WERI-Rb-1 (cell line): ENCODE data around the gene TTC28.

Source experiments
- DNase-seq: peaks from one replicate; pipeline ENCODE4 v3.0.0-alpha.2; 2020
- H3K27ac ChIP-seq: fragments of 250-450 bp; sonication (Bioruptor Pico); 2 replicates; pipeline ENCODE4 v1.5.1; 2020; ENCODE audit warnings: mild to moderate bottlenecking, moderate library complexity
- H3K27me3 ChIP-seq: fragments of 250-450 bp; sonication (Bioruptor Pico); 2 replicates; pipeline ENCODE4 v1.5.1; 2021; ENCODE audit warnings: mild to moderate bottlenecking, low read depth, moderate library complexity; ENCODE audit not compliant: insufficient read depth, severe bottlenecking
- H3K36me3 ChIP-seq: fragments of 250-450 bp; sonication (Bioruptor Pico); 2 replicates; pipeline ENCODE4 v1.5.1; 2020; ENCODE audit warnings: mild to moderate bottlenecking, moderate library complexity
- H3K4me3 ChIP-seq: 2 replicates; pipeline ENCODE4 v1.5.1; 2011; ENCODE audit warnings: low read depth, mild to moderate bottlenecking, control low read depth, low read length
- H3K9me3 ChIP-seq: fragments of 250-450 bp; sonication (Bioruptor Pico); 2 replicates; pipeline ENCODE4 v1.5.1; 2021; ENCODE audit warnings: mild to moderate bottlenecking, moderate library complexity; ENCODE audit not compliant: severe bottlenecking
- CTCF ChIP-seq: IDR thresholded peaks from 2 replicates; pipeline ENCODE4 v1.5.1; 2011; ENCODE audit warnings: low read depth, mild to moderate bottlenecking, control low read depth, inconsistent platforms, low read length

The TTC28 gene

GRCh38 chr22:28054819-28055208 is 624.8 kb downstream of the TTC28 start:
- no peaks in the 10 kb centered on the region for H3K36me3 ChIP-seq
- DNase-seq, result no peak
- no peak for TF ChIP-seq CTCF
- no peaks in the 10 kb centered on the region for H3K9me3 ChIP-seq
- no peak overlapping the region for H3K4me3 ChIP-seq
- no peak overlapping the region for H3K27ac ChIP-seq
- H3K27me3 ChIP-seq, result no peaks in the 10 kb centered on the region

- DNase-seq, result no peak
- TF ChIP-seq CTCF, result no peak
- Histone ChIP-seq H3K9me3 (no peaks in the 10 kb centered on the region), H3K36me3 (no peaks in the 10 kb centered on the region), H3K27ac (no peak overlapping the region), H3K27me3 (no peaks in the 10 kb centered on the region), H3K4me3 (no peak overlapping the region)
Observed at GRCh38 chr22:28053896-28054818, 625.5 kb downstream of the TTC28 start.

GRCh38 chr22:28052825-28053269 is 626.8 kb downstream of the TTC28 start:
- Histone ChIP-seq H3K9me3 (no peaks in the 10 kb centered on the region), H3K4me3 (no peak overlapping the region), H3K36me3 (no peaks in the 10 kb centered on the region), H3K27me3 (no peaks in the 10 kb centered on the region), H3K27ac (no peak overlapping the region)
- no peak for TF ChIP-seq CTCF
- DNase-seq, result no peak

GRCh38 chr22:28051787-28052356 is 627.8 kb downstream of the TTC28 start:
- Histone ChIP-seq H3K9me3 (no peaks in the 10 kb centered on the region), H3K27me3 (no peaks in the 10 kb centered on the region), H3K27ac (no peak overlapping the region), H3K36me3 (no peaks in the 10 kb centered on the region), H3K4me3 (no peak overlapping the region)
- DNase-seq, result peak; percentile 79
- TF ChIP-seq CTCF, result peak; percentile 68

- H3K4me3 ChIP-seq, result no peak overlapping the region
- no peaks in the 10 kb centered on the region for H3K27me3 ChIP-seq
- no peak for DNase-seq
- no peak overlapping the region for H3K27ac ChIP-seq
- H3K36me3 ChIP-seq, result no peaks in the 10 kb centered on the region
- TF ChIP-seq CTCF, result no peak
- no peaks in the 10 kb centered on the region for H3K9me3 ChIP-seq
Observed at GRCh38 chr22:28051091-28051786, 628.4 kb downstream of the TTC28 start.
